Testis (tissue), 3 donors: ENCODE results near the gene MAN2B1. TPM values are rescaled to one million over a fixed set of nuclear protein-coding genes. Genes with fewer than 3 reads are reported as not detected.
"Not testable (repeated sequence)": the region's sequence is repeated elsewhere in the genome, so short reads cannot be mapped to it uniquely, and the experiment has no call there.

Source experiments
- DNase-seq: peaks from one replicate; pipeline ENCODE4 v3.0.0-alpha.2; 2019
- H3K27ac ChIP-seq, 2 donors: fragments of 200-600 bp; sonication (generic); one replicate each; pipeline ENCODE4 v1.5.1; 2019
- H3K27me3 ChIP-seq: fragments of 200-600 bp; sonication (generic); one replicate; pipeline ENCODE4 v1.5.1; 2019
- H3K36me3 ChIP-seq: fragments of 200-600 bp; sonication (generic); one replicate; pipeline ENCODE4 v1.5.1; 2017; ENCODE audit warnings: low read depth; ENCODE audit errors: missing control alignments
- H3K4me1 ChIP-seq: fragments of 200-600 bp; sonication (generic); one replicate; pipeline ENCODE4 v1.5.1; 2019
- H3K4me3 ChIP-seq, 2 donors: fragments of 200-600 bp; sonication (generic); one replicate each; pipeline ENCODE4 v1.5.1; 2017 to 2019
- H3K9me3 ChIP-seq: fragments of 200-600 bp; sonication (generic); one replicate; pipeline ENCODE4 v1.5.1; 2017
- CTCF ChIP-seq, 3 experiments: fragments of 450-650 bp in 2 of 3; fragments of 200-600 bp in 1 of 3; sonication (generic) in 1 of 3; IDR thresholded peaks; one replicate each; pipeline ENCODE4 v1.5.1; 2016 to 2019; ENCODE audit warnings: antibody characterized with exemption in 3 of 3, mild to moderate bottlenecking in 2 of 3, moderate library complexity in 1 of 3
- POLR2A ChIP-seq: fragments of 450-650 bp; IDR thresholded peaks from one replicate; pipeline ENCODE4 v1.6.1; 2017; ENCODE audit warnings: antibody characterized with exemption, mild to moderate bottlenecking, moderate library complexity
- WGBS, 2 donors: methylation state at CpG; one replicate each; pipeline ENCODE4 v1.1.5; 2018; 5-methylcytosine and 5-hydroxymethylcytosine counted together
- intact Hi-C: fragments of 100-400 bp; cut with DNase I; formaldehyde crosslinking; loops from one replicate; pipeline ENCODE4 v1.15.1; 2023; ENCODE audit warnings: low total_unique reads
- polyA plus RNA-seq: library from polyadenylated mRNA; stranded (reverse); fragments of 350-450 nt; fragmentation: Illumina TruSeq; extraction: RNeasy Lipid Tissue Mini Kit (QIAGEN cat#74804); gene quantifications from one replicate; pipeline ENCODE4 v1.2.3, GENCODE V29; 2014; ENCODE audit warnings: low read depth, low replicate concordance; ENCODE audit not compliant: insufficient read depth
- total RNA-seq, 2 donors: library from RNA; depleted of rRNA; stranded (reverse); fragments of >200 nt; gene quantifications; one replicate each; pipeline ENCODE4 v1.2.3, GENCODE V29; 2016

The MAN2B1 gene
- total and polyA plus RNA-seq, 3 donors from 2014 or later, result 29.7 to 45.7 (median 30.6) TPM

GRCh38 chr19:12628040-12629022 lies 38.2 kb downstream of the MAN2B1 start:
- WGBS, 2 donors, result 92 to 93% methylated on average over 17 of the region's 17 CpGs
- Histone ChIP-seq H3K27ac (no peak overlapping the region), H3K27me3 (no peaks in the 10 kb centered on the region), H3K9me3 (no peaks in the 10 kb centered on the region), H3K4me1 (no peaks in the 10 kb centered on the region), H3K4me3 (no peak overlapping the region), H3K36me3 (no peaks in the 10 kb centered on the region)
- no peak for DNase-seq
- intact Hi-C loops, result no loop called here
- TF ChIP-seq POLR2A (no peak), CTCF (IDR thresholded peaks at IDR 0.05) (no peak)

- H3K27me3 ChIP-seq, result no peaks in the 10 kb centered on the region
- TF ChIP-seq POLR2A (no peak), CTCF (IDR thresholded peaks at IDR 0.05) (no peak)
- H3K36me3 ChIP-seq, result no peaks in the 10 kb centered on the region
- no peak for DNase-seq
- no peak overlapping the region for H3K4me3 ChIP-seq
- intact Hi-C loops, result no loop called here
- no peak overlapping the region for H3K27ac ChIP-seq
- no peaks in the 10 kb centered on the region for H3K4me1 ChIP-seq
- 90 to 91% methylated on average over 8 of the region's 8 CpGs for WGBS, 2 donors
- no peaks in the 10 kb centered on the region for H3K9me3 ChIP-seq
These were observed 39.6 kb downstream of the MAN2B1 start for GRCh38 chr19:12626958-12627357.

- H3K27ac ChIP-seq, result no peak overlapping the region
- intact Hi-C loops, result no loop called here
- WGBS, 2 donors, result 90% methylated on average over 4 of the region's 4 CpGs
- no peak overlapping the region for H3K4me3 ChIP-seq
- TF ChIP-seq POLR2A (no peak), CTCF (IDR thresholded peaks at IDR 0.05) (no peak)
- H3K27me3 ChIP-seq, result no peaks in the 10 kb centered on the region
- DNase-seq, result no peak
- H3K9me3 ChIP-seq, result no peaks in the 10 kb centered on the region
- H3K36me3 ChIP-seq, result no peaks in the 10 kb centered on the region
- H3K4me1 ChIP-seq, result no peaks in the 10 kb centered on the region
These were observed 43.0 kb downstream of the MAN2B1 start for GRCh38 chr19:12623361-12624031.

GRCh38 chr19:12621253-12622024 lies 45.1 kb downstream of the MAN2B1 start:
- H3K27me3 ChIP-seq, H3K36me3 ChIP-seq, H3K9me3 ChIP-seq, H3K4me3 ChIP-seq, intact Hi-C loops, H3K4me1 ChIP-seq, DNase-seq, H3K27ac ChIP-seq: not testable (repeated sequence)
- WGBS, 2 donors, result 56% methylated on average over 15 to 26 of the region's 26 CpGs

- Histone ChIP-seq H3K9me3 (no peaks in the 10 kb centered on the region), H3K36me3 (no peaks in the 10 kb centered on the region), H3K4me1 (no peaks in the 10 kb centered on the region), H3K27ac (no peak overlapping the region), H3K4me3 (no peak overlapping the region), H3K27me3 (no peaks in the 10 kb centered on the region)
- 73 to 97% methylated on average over 4 of the region's 4 CpGs for WGBS, 2 donors
- TF ChIP-seq POLR2A (no peak), CTCF (IDR thresholded peaks at IDR 0.05) (no peak)
- intact Hi-C loops, result no loop called here
- DNase-seq, result no peak
These were observed 48.9 kb downstream of the MAN2B1 start for GRCh38 chr19:12617646-12618045.
